Measurements from ENCODE around the gene LAMTOR5. TPM values are rescaled to one million over a fixed set of nuclear protein-coding genes. Genes with fewer than 3 reads are reported as not detected.
"Not testable (repeated sequence)": the region's sequence is repeated elsewhere in the genome, so short reads cannot be mapped to it uniquely, and the experiment has no call there.

Gene LAMTOR5
- total RNA-seq, result 261 TPM
- long read RNA-seq, transcript LAMTOR5-206 (4 exons, 634 nt), result major isoform, 51 of 52 reads
- long read RNA-seq, partial matches to known transcripts, result 0 of 52 reads
- long read RNA-seq, other reads (novel, unspliced or antisense), result 1 of 52 reads

DNA sequence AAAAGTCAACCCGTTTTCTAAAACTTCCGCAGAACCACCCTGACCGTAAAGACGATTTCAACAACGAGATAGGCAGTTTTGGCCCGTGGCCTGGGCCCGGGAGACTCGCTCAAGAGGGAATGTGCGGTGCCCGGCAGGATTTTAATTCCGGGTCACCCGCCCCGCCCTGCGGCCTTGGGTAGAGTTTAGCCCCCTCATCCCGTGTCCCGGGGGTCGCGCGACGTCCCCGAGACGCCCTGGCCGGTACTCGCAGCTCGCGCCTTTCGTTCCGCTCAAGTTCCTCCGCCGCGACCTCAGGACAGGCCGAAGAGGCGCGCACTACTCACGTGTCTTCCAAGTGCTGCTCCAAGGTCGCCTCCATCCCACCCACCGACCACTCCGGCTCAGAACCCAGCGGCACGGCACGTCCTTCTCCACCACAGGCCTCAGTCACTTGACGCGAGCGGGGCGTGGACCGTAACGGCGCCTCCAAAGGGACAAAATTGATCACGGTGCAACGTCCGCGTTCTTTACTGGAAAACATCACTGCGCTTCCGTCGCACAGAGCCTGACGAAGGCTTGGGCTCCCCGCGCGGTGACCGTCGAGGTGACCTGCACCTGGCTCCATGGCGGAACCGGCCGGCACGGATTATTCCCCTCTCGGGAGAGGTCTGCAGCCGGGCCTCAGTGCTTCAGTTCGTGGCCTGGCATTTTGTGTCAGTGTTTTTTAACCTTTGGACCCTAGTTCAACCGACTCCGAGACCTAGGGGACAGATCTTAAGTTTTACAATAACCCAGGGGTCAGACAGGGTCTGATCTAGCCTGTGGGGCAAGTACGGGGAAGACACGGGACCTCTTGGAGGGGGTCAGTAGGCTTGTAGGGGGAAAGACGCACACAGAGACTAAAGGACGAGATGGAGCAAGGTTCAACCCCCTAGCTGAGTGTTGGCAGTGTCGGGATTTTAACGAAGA, at the start of gene LAMTOR5:
Gene LAMTOR5 (minus strand): TSS at position 435 of the 951 bp plus-strand sequence. CDS start 74 bp downstream, at position 361.
- ATAC-seq, result peak; percentile 96
- intact Hi-C loops (cut with DNase I), result loop anchor here (1.0 to 5.0 kb wide), 2 partner anchors 68 to 200 kb away; partner anchors contain the start of gene RBM15
- peak; percentile 97 for DNase-seq (ENCODE audit: missing footprints)

DNA sequence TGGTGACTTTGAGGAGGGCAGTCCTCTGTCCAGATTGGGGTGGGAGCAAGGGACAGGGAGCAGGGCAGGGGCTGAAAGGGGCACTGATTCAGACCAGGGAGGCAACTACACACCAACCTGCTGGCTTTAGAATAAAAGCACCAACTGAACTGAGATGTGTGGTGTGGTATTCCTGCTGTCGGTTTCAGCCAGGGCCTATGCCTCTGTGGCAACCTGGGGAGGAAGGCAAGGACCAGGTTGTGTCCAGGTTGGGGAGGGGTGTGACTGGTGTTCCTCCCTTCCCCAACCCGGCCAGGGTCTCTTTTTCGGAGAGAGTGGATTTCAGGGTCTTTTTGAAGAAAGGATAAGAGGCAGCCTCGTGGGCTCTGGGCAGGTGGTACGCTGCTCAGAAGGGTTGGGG, 49.7 kb upstream of the LAMTOR5 start:
- ATAC-seq (no peak), DNase-seq (ENCODE audit: missing footprints) (no peak)
- intact Hi-C loops (cut with DNase I), result no loop called here

DNA sequence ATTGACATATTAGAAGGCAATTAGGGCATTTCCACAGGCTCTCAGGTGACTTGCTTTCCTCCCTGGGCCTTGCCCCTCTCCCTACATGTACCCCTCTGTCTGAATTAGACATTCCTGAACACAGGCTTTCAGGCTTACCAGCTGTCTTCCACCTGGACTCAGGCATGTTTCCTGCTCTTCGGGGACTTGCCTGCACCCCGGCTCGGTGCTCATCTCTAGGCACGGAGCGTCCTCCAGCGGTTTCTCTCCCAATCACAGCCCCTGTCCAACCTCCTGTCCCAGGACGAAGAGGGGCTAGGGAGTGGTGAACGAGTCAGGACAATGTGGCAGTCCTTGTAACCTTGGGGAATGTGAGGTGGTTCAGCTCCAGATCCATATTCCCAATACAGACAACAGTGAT, 47.7 kb upstream of the LAMTOR5 start:
- intact Hi-C loops (cut with DNase I), result no loop called here
- ATAC-seq (no peak), DNase-seq (ENCODE audit: missing footprints) (no peak)

DNA sequence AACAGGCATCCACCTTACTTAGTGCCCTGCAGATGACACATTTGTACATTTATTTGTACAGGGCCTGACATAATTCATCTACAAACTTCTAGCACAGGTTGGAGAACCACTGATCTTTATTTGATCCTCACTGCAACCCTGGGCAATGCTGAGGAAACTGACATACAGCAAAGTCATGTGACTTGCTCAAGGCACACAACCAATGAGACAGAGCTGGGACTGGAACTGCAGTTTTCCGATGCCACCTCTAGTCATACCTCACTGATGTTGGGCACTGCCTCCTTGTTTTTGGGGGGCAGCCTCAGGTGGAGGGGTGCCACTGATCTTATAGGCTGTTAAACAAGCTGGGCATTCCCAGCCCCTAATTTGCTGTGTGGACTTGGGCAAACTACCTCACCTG, 46.8 kb upstream of the LAMTOR5 start:
- no peak for ATAC-seq
- intact Hi-C loops (cut with DNase I), result no loop called here

DNA sequence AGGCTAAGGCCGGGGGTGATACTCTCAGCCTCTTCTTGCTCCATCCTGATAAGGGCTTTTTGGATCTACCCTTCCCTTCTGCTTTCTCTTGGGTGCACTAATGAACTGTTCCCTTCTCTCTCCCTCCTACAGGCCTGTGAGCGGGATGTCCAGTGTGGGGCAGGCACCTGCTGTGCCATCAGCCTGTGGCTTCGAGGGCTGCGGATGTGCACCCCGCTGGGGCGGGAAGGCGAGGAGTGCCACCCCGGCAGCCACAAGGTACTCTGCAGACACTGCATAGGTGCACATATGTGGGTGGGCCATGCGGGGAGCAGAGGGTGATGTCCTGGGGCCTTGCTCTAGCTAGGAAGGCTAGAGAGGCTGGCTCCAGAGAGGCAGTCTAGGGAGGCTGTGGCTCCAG, 46.3 kb upstream of the LAMTOR5 start:
- ATAC-seq (no peak), DNase-seq (ENCODE audit: missing footprints) (no peak)
- intact Hi-C loops (cut with DNase I), result no loop called here

More for the DNA sequence above, 46.8 kb upstream of the LAMTOR5 start:
- no peak for DNase-seq (ENCODE audit: missing footprints)

DNA sequence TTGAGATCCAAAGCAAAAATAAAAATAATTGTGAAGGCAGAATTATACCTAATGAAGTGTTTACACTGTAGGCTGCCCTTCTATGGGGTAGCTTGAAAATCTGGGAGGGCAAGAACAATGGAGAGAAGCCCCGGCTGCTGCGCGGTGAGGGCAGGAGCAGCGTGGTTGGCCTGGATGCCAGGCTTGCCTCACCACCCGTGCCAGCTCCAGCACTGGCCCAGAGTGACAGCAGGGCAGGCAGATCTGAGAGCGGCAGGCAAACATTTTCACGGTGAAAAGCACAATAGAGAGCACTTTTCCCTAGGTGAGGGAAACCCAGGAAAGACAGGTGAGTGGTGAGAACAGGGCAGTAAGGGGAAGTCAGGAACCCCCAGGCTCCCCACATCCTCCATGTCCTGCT, 44.8 kb upstream of the LAMTOR5 start:
- DNase-seq (ENCODE audit: missing footprints) (no peak), ATAC-seq (no peak)
- intact Hi-C loops (cut with DNase I), result no loop called here

DNA sequence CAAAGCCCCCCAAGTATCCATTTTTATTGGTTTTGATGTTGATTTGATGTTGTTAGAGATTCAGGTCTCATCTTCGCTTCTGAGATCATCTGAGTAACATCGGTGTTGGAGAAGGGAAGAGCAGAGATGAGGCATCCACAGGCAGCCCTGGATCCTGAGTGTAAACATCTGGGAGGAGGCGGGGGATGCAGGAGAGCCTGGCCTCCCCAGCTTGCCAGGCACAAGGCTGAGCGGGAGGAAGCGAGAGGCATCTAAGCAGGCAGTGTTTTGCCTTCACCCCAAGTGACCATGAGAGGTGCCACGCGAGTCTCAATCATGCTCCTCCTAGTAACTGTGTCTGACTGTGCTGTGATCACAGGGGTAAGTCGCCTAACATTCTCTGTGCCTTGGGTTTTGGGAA, 43.4 kb upstream of the LAMTOR5 start, which contains the start of gene PROK1:
Gene PROK1 (plus strand): TSS at position 221 of the 400 bp plus-strand sequence. CDS start 68 bp downstream, at position 289.
- DNase-seq (ENCODE audit: missing footprints) (no peak), ATAC-seq (no peak)
- intact Hi-C loops (cut with DNase I), result no loop called here

DNA sequence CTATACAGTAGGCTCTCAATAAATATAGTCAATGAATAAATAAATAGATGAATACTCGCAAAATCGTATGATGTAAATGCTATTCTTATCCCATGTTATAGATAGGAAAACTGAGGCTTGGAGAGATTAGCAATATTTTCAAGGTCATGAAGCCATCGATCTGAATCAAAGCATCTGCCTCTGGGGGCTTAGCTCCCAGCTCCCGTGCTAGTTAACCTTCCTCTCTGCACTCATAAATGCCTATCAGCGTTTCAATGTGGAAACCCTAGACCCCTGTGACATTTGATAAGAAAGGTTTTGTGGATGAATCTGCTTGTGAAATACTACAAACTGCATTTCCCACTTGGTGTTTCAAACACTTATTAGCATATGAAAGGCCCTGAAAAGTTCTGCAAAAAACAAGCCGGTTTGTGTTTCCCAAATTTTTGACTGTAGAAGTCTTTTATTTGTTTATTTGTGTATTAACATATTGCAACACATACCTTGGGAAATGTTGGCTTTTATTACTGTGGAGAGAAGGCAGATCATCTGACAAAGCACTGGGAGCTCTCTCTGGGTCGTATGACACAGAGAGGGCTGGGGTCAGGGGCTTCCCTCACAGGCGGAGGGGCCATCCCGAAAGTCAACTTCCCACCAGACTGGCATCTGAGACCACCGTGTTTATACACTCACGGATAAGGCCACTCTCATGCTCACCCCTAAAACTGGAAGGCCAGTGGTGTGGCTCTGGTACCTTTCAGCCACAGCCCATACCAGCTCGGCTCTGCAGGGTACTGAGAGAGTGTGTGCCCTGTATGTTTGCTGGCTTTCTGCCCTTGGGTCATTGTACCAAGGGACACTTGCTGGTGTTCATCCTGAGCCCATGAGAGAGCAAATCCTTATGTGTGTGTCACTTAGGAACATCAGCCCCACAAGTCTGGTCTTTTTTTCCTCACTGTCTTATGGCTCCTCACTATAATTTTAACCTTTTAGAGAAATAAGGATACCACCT, 42.5 kb upstream of the LAMTOR5 start:
- ATAC-seq (no peak), DNase-seq (ENCODE audit: missing footprints) (no peak)
- intact Hi-C loops (cut with DNase I), result no loop called here

DNA sequence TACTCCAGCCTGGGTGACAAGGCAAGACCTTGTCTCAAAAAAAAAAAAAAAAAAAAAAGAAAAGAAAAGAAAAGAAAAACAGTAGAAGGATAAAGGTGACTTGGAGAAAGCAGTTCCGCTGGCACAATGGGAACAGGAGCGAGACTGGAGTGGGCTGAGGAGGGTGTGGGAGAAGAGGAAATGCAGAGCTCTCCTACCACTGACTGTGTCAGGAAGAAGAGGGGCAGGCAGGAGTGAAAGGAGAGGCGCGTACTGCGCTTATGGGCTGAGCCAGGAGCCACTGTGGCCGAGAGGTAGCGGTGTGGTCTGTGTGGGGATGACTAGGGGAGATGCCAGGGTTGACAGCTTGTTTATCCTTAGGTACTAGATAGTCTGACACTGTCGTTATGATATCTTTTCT, 37.1 kb upstream of the LAMTOR5 start:
- ATAC-seq (no peak), DNase-seq (ENCODE audit: missing footprints) (no peak)
- intact Hi-C loops (cut with DNase I), result no loop called here

DNA sequence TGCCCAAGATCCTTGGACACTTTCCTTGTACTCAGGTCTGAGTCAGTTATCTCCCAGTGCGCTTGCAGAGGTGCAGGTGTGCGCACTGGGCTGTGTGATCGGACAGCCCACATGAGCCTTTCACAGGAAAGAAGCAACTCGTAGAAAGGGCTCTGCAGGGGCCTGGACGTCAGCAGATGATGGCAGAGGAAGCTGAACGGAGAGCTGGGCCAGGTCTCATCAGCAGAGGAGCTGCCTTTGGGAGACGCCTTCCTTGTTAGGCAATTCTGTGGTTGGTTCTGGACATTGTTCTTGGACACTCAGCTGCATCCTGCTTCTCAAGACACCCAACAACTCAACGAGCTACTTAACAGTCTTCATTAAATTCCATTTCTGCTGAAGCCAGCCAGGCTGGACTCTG, 36.0 kb upstream of the LAMTOR5 start:
- ATAC-seq, result no peak
- intact Hi-C loops (cut with DNase I), result no loop called here
- DNase-seq (ENCODE audit: missing footprints), result no peak

DNA sequence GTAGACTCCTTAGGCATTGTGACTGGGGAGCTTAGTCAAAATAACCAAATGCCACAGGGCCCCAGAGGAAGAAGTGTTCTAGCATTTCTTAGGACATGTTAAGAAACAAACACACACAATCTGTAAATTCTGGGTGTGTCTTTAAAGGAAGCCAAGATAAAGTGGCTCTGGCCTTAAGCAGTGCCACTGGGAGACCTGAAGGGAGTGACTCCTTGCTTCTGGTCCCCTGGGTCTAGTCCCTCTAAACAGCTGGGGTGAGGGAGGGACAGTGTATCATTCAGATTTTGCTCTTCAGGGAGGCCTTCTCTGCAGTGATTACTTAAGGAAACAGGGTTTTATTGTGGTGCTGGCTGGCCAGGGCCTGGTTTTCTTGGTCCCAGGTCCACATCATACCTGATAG, 34.4 kb upstream of the LAMTOR5 start:
- intact Hi-C loops (cut with DNase I), result no loop called here
- no peak for ATAC-seq
- DNase-seq (ENCODE audit: missing footprints), result no peak

DNA sequence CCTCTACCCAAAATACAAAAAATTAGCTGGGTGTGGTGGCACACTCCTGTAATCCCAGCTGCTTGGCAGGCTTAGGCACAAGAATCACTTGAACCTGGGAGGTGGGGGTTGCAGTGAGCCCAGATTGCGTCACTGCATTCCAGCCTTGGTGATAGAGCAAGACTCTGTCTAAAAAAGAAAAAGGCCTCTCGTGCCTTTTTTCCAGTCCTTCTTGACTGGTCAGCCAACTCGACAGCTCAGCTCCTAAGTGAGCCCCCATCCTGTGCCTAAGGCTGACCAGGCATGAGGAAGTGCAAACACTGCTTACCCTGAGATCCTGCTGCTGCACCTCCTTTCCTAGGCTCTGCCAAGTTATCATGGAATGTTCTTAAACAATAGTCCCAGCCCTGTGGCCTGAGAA, 33.4 kb upstream of the LAMTOR5 start:
- ATAC-seq, result peak; percentile 64
- intact Hi-C loops (cut with DNase I), result no loop called here
- no peak for DNase-seq (ENCODE audit: missing footprints)

DNA sequence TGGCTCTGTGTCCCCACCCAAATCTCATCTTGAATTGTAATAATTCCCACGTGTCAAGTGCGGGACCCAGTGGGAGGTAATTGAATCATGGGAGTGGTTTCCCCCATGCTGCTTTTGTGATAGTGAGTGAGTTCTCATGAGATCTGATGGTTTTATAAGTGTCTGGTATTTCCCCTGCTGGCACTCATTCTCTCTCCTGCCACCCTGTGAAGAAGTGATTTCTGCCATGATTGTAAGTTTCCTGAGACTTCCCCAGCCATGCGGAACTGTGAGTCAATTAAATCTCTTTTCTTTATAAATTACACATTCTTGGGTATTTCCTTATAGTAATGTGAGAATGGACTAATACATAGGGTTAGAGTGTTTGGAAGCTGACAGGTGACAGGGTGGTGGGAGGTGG, 32.4 kb upstream of the LAMTOR5 start:
- not testable (repeated sequence) for ATAC-seq

DNA sequence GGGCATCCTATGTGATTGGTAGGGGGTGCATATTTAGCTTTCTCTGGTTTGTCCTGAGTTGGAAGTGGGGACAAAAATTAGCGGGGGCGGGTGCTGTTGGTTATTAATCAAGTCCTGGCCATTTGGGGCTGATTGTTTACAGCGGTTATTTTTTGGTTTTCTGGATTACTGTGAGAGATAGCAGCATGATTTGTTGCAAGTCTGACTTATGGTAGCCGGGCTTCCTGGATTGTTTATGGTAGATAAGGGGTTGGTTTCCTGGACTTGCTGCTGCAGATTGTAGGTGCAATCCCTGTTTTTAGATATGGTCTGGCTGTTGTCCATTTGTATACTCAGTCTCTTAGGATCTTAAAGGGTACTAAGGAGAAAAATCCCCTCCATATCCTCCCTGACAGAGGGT, 31.4 kb upstream of the LAMTOR5 start:
- no peak for DNase-seq (ENCODE audit: missing footprints)
- ATAC-seq, result no peak
- intact Hi-C loops (cut with DNase I), result no loop called here

More for the DNA sequence above, 32.4 kb upstream of the LAMTOR5 start:
- intact Hi-C loops (cut with DNase I); DNase-seq (ENCODE audit: missing footprints): not testable (repeated sequence)

DNA sequence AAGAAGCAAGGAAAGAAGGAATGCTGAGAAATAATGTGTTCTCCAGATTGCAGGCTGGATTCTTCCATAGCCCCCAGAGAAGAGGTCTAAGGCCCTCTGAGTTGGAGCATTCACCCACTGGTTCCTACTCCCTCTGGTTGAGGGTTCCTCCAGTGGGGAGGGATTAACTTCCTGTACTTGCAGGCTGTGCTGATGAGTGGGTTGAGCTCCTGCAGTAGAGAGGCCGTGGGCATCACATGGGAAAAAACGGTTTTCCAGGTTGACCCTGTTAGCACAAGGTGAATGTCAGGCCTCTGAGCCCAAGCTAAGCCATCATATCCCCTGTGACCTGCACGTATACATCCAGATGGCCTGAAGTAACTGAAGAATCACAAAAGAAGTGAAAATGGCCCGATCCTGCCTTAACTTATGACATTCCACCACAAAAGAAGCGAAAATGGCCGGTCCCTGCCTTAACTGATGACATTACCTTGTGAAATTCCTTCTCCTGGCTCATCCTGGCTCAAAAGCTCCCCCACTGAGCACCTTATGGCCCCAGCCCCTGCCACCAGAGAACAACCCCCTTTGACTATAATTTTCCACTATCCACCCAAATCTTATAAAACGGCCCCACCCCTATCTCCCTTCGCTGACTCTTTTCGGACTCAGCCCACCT, 30.3 kb upstream of the LAMTOR5 start:
- ATAC-seq; intact Hi-C loops (cut with DNase I); DNase-seq (ENCODE audit: missing footprints): not testable (repeated sequence)

DNA sequence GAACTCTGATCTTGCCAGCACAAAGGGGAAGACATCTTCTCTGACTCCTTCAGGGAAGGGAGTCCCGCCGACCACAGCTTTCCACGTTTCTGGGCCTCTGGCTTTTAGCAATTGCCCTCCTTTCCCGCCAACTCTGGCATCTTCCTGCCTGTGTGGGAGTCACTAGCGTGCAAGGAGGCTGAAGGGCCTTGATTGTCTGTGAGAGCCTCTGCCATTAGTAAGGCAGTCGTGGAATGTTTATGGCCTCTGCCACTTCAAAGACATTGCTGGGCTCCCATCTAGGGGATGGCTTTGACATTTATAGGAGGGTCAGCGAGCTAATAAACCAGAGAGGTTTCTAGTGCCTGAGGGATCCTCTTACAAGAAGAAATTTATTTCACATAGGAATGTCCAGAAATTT, 29.1 kb upstream of the LAMTOR5 start:
- DNase-seq (ENCODE audit: missing footprints) (no peak), ATAC-seq (no peak)
- intact Hi-C loops (cut with DNase I), result no loop called here

DNA sequence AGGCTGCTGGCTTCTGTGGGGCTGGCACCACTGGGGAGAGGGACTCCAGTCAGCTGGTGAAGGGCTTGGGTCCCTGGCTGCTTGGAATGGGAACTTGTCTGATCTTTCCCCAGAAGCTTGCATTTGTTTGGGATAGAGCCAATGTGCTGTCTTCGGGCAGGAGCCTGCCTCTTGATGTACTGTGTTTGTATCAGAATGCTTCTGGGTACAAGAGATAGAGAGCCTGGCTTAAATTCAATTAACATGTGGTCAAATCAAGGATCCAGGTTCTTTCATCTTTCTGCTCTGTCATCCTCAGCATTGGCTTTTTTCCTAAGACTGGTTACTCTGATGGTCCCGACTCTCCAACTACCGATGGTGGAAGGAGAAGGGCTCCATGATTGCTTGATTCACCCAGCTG, 27.5 kb upstream of the LAMTOR5 start:
- ATAC-seq (peak; percentile 33), DNase-seq (ENCODE audit: missing footprints) (no peak)
- intact Hi-C loops (cut with DNase I), result no loop called here

DNA sequence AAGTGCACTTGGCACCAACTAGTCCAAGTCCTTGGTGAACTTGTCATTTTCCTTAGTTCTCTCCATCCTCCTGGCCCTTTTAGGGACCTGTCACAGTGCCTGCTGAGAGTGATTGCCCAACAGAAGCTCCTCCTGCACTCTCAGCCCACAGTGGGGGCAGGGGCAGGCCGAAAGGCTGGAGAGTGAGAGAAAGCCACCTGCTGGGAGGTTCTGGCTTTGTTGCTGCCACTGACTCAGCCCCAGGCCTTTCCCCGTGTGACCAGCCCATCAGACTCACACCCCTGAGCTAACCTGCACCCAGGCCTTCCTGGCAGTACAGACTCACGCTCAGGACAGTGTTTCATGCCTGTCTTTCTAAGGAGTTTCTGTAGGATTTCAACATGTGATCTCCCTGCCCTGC, 26.3 kb upstream of the LAMTOR5 start:
- peak; percentile 90 for ATAC-seq
- intact Hi-C loops (cut with DNase I), result no loop called here

More for the DNA sequence above, 26.3 kb upstream of the LAMTOR5 start:
- peak; percentile 73 for DNase-seq (ENCODE audit: missing footprints)

All from Right ventricle myocardium inferior (tissue), 1 donor.